HepG2 (cell line): ENCODE data around the gene MPI. TPM values are rescaled to one million over a fixed set of nuclear protein-coding genes. Genes with fewer than 3 reads are reported as not detected.
A peak's percentile ranks its signal among the peaks of the same experiment; 100 is the strongest.

ENCODE experiments used
- ATF6 ChIP-seq: sonication (generic); formaldehyde crosslinking; conservative IDR thresholded peaks from 2 replicates; pipeline ENCODE4 v1.4.0; 2020; ENCODE audit warnings: missing genetic modification reagents
- LCORL ChIP-seq, 2 experiments: fragments of 450-650 bp in 1 of 2; sonication (generic) in 1 of 2; formaldehyde crosslinking in 1 of 2; IDR thresholded peaks; 2 replicates each; pipeline versions ENCODE4 v1.5.0 to v1.6.1; 2017 to 2020; ENCODE audit warnings: antibody characterized with exemption in 1 of 2, missing genetic modification reagents in 1 of 2
- RARA ChIP-seq: IDR thresholded peaks from 2 replicates; pipeline ENCODE4 v1.6.1; 2016; ENCODE audit warnings: missing genetic modification reagents, missing compliant biosample characterization
- SMAD1 ChIP-seq: sonication (generic); formaldehyde crosslinking; IDR thresholded peaks from 2 replicates; pipeline ENCODE4 v1.4.0; 2020; ENCODE audit warnings: missing genetic modification reagents, low read depth, mild to moderate bottlenecking, borderline replicate concordance
- SMAD3 ChIP-seq: sonication (generic); formaldehyde crosslinking; IDR thresholded peaks from 2 replicates; pipeline ENCODE4 v1.4.0; 2020; ENCODE audit warnings: missing genetic modification reagents
- TFDP1 ChIP-seq: IDR thresholded peaks from 2 replicates; pipeline ENCODE4 v1.6.1; 2016; ENCODE audit warnings: missing compliant biosample characterization, missing genetic modification reagents, borderline replicate concordance
- TIGD3 ChIP-seq: sonication (generic); formaldehyde crosslinking; IDR thresholded peaks from 2 replicates; pipeline ENCODE4 v1.5.1; 2020; ENCODE audit warnings: mild to moderate bottlenecking, missing genetic modification reagents, borderline replicate concordance
- ZNF562 ChIP-seq: sonication (generic); formaldehyde crosslinking; IDR thresholded peaks from 2 replicates; pipeline ENCODE4 v1.8.0; 2022; ENCODE audit warnings: missing genetic modification reagents, borderline replicate concordance
- ZNF773 ChIP-seq: sonication (generic); formaldehyde crosslinking; IDR thresholded peaks from 2 replicates; pipeline ENCODE4 v1.4.0; 2020; ENCODE audit warnings: missing genetic modification reagents, borderline replicate concordance
- polyA plus RNA-seq, 8 experiments: library from polyadenylated mRNA; depleted of rRNA in 3 of 8; stranded (reverse) in 7 of 8; unstranded in 1 of 8; fragments of >200 nt; fragmentation: Illumina TruSeq in 4 of 8; extraction: Trizol in 4 of 8; gene quantifications; 2 replicates each; pipeline versions ENCODE4 v1.2.1 to v1.2.3, GENCODE V29; 2011 to 2016; ENCODE audit warnings: low read depth in 4 of 8, missing spikeins in 1 of 8, mixed read lengths in 1 of 8; ENCODE audit not compliant: insufficient read depth in 1 of 8
- total RNA-seq, 5 experiments: library from RNA; depleted of rRNA; stranded (reverse); fragments of >200 nt; fragmentation: Illumina TruSeq; extraction: Trizol; gene quantifications; 2 replicates each; pipeline ENCODE4 v1.2.3, GENCODE V29; 2016; ENCODE audit warnings: low read depth in 1 of 5
- TF ChIP-seq, protein P1 (sequence below): sonication (generic); formaldehyde crosslinking; IDR thresholded peaks from 2 replicates; pipeline ENCODE4 v1.5.0; 2020; ENCODE audit warnings: mild to moderate bottlenecking, missing genetic modification reagents, borderline replicate concordance
- TF ChIP-seq, protein P2 (sequence below): sonication (generic); formaldehyde crosslinking; IDR thresholded peaks from 2 replicates; pipeline ENCODE4 v1.4.0; 2020; ENCODE audit warnings: missing genetic modification reagents, borderline replicate concordance

Gene MPI
- total and polyA plus RNA-seq, 2 of the 13 experiments (the other 11 are each of a cell fraction or from before 2014, with no cell fraction given), result 36.9 to 63.5 TPM

GRCh38 chr15:74873756-74874424 lies 16.0 kb upstream of the MPI start (continued):
- TF ChIP-seq, protein P1, sequence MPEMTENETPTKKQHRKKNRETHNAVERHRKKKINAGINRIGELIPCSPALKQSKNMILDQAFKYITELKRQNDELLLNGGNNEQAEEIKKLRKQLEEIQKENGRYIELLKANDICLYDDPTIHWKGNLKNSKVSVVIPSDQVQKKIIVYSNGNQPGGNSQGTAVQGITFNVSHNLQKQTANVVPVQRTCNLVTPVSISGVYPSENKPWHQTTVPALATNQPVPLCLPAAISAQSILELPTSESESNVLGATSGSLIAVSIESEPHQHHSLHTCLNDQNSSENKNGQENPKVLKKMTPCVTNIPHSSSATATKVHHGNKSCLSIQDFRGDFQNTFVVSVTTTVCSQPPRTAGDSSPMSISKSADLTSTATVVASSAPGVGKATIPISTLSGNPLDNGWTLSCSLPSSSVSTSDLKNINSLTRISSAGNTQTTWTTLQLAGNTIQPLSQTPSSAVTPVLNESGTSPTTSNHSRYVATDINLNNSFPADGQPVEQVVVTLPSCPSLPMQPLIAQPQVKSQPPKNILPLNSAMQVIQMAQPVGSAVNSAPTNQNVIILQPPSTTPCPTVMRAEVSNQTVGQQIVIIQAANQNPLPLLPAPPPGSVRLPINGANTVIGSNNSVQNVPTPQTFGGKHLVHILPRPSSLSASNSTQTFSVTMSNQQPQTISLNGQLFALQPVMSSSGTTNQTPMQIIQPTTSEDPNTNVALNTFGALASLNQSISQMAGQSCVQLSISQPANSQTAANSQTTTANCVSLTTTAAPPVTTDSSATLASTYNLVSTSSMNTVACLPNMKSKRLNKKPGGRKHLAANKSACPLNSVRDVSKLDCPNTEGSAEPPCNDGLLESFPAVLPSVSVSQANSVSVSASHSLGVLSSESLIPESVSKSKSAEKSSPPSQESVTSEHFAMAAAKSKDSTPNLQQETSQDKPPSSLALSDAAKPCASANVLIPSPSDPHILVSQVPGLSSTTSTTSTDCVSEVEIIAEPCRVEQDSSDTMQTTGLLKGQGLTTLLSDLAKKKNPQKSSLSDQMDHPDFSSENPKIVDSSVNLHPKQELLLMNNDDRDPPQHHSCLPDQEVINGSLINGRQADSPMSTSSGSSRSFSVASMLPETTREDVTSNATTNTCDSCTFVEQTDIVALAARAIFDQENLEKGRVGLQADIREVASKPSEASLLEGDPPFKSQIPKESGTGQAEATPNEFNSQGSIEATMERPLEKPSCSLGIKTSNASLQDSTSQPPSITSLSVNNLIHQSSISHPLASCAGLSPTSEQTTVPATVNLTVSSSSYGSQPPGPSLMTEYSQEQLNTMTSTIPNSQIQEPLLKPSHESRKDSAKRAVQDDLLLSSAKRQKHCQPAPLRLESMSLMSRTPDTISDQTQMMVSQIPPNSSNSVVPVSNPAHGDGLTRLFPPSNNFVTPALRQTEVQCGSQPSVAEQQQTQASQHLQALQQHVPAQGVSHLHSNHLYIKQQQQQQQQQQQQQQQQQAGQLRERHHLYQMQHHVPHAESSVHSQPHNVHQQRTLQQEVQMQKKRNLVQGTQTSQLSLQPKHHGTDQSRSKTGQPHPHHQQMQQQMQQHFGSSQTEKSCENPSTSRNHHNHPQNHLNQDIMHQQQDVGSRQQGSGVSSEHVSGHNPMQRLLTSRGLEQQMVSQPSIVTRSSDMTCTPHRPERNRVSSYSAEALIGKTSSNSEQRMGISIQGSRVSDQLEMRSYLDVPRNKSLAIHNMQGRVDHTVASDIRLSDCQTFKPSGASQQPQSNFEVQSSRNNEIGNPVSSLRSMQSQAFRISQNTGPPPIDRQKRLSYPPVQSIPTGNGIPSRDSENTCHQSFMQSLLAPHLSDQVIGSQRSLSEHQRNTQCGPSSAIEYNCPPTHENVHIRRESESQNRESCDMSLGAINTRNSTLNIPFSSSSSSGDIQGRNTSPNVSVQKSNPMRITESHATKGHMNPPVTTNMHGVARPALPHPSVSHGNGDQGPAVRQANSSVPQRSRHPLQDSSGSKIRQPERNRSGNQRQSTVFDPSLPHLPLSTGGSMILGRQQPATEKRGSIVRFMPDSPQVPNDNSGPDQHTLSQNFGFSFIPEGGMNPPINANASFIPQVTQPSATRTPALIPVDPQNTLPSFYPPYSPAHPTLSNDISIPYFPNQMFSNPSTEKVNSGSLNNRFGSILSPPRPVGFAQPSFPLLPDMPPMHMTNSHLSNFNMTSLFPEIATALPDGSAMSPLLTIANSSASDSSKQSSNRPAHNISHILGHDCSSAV (CRISPR knock-in tag), result no peak
- TF ChIP-seq ZNF773 (CRISPR knock-in tag) (no peak), LCORL (IDR thresholded peaks at IDR 0.05) (no peak), LCORL (CRISPR knock-in tag; IDR thresholded peaks at IDR 0.05) (0 out of 2 replicates have a peak, but pooled peaks have one; percentile 11), TFDP1 (CRISPR knock-in tag) (no peak), ZNF562 (no peak), RARA (CRISPR knock-in tag) (no peak), ATF6 (CRISPR knock-in tag) (no peak), SMAD1 (no peak), SMAD3 (0 out of 2 replicates have a peak, but pooled peaks have one; percentile 2), TIGD3 (no peak)
- TF ChIP-seq, protein P2, sequence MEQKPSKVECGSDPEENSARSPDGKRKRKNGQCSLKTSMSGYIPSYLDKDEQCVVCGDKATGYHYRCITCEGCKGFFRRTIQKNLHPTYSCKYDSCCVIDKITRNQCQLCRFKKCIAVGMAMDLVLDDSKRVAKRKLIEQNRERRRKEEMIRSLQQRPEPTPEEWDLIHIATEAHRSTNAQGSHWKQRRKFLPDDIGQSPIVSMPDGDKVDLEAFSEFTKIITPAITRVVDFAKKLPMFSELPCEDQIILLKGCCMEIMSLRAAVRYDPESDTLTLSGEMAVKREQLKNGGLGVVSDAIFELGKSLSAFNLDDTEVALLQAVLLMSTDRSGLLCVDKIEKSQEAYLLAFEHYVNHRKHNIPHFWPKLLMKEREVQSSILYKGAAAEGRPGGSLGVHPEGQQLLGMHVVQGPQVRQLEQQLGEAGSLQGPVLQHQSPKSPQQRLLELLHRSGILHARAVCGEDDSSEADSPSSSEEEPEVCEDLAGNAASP (CRISPR knock-in tag), result no peak
